ENCODE measurements around the gene OTUB1.

Gene OTUB1

GRCh38 chr11:63978551-63979239, 7.5 kb upstream of the OTUB1 start:
- no peak for DNase-seq

GRCh38 chr11:63979426-63979825, 6.8 kb upstream of the OTUB1 start:
- DNase-seq: no peak

- DNase-seq: no peak
These were observed 454 bp upstream of the OTUB1 start for GRCh38 chr11:63985812-63986155.

- DNase-seq: no peak
These were observed 785 bp downstream of the OTUB1 start for GRCh38 chr11:63986932-63987513.

- no peak for DNase-seq
These were observed 5.3 kb downstream of the OTUB1 start for GRCh38 chr11:63991558-63991957.

GRCh38 chr11:63993100-63993499, 6.9 kb downstream of the OTUB1 start:
- DNase-seq: no peak

- DNase-seq: no peak
These were observed 7.8 kb downstream of the OTUB1 start for GRCh38 chr11:63993993-63994392.

- no peak for DNase-seq
These were observed 10.3 kb downstream of the OTUB1 start for GRCh38 chr11:63996512-63996911.

- DNase-seq: no peak
These were observed 11.0 kb downstream of the OTUB1 start for GRCh38 chr11:63997104-63997700.

GRCh38 chr11:63997801-63998337, 11.6 kb downstream of the OTUB1 start:
- no peak for DNase-seq

GRCh38 chr11:63998558-63999348, 12.5 kb downstream of the OTUB1 start:
- DNase-seq: no peak

GRCh38 chr11:63999349-64000025, 13.2 kb downstream of the OTUB1 start:
- peak; percentile 42 for DNase-seq

- DNase-seq: peak; percentile 66
These were observed 13.9 kb downstream of the OTUB1 start for GRCh38 chr11:64000026-64000739.

- DNase-seq: no peak
These were observed 14.7 kb downstream of the OTUB1 start for GRCh38 chr11:64000740-64001483.

GRCh38 chr11:64001484-64002420, 15.5 kb downstream of the OTUB1 start:
- DNase-seq: peak; percentile 32

- no peak for DNase-seq
These were observed 17.8 kb downstream of the OTUB1 start for GRCh38 chr11:64003807-64004589.

- DNase-seq: no peak
These were observed 18.3 kb downstream of the OTUB1 start for GRCh38 chr11:64004590-64004984.

GRCh38 chr11:64005691-64006090, 19.5 kb downstream of the OTUB1 start:
- no peak for DNase-seq

- no peak for DNase-seq
These were observed 20.2 kb downstream of the OTUB1 start for GRCh38 chr11:64006398-64006797.
